GM12801 (cell line): ENCODE results near the gene NAT8.

Source experiments
- CTCF ChIP-seq: IDR thresholded peaks from one replicate; pipeline ENCODE4 v1.5.1; 2011; ENCODE audit warnings: control low read depth; ENCODE audit not compliant: insufficient read length; ENCODE audit errors: extremely low read depth

Gene NAT8

GRCh38 chr2:73594251-73594650, 48.0 kb downstream of the NAT8 start:
- TF ChIP-seq CTCF: no peak

DNA sequence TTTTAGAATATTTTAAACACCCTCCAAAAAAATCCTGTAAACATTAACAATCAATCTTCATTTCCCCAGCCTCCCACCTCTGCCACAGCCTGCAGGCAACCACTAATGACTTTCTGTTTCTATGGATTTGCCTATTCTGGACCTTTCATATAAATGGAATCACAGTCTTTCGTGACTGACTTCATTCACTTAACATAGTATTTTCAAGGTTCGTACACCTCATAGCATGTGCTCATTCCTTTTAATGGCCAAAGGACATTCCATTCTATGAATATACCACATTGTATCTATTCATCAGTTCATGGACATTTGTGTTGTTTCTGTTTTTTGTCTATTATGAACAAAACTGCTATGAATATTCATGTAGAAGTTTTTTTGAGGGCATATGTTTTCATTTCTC, 48.5 kb downstream of the NAT8 start:
- no peak for TF ChIP-seq CTCF
